ENCODE measurements around the gene PACRG.

DNA sequence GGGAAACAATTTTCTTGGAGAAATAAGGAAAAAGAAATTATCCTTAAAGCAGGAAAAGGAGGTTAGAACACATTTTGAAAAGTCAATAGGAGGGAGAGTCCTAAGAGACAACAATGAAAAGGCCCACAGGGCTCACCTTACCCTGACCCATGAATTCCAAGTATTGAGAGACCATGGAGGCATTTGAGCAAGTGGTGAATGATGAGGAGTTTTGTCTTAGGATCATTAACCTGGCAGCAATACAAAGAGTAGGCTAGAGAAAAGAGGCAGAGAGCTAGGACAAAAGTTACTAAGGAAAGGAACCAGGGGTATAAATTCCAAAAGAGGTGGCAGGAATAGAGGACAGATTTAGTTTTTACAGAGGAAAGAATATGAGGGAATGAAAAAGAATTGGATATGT, 44.7 kb downstream of the PACRG start:
- TF ChIP-seq, protein P1, sequence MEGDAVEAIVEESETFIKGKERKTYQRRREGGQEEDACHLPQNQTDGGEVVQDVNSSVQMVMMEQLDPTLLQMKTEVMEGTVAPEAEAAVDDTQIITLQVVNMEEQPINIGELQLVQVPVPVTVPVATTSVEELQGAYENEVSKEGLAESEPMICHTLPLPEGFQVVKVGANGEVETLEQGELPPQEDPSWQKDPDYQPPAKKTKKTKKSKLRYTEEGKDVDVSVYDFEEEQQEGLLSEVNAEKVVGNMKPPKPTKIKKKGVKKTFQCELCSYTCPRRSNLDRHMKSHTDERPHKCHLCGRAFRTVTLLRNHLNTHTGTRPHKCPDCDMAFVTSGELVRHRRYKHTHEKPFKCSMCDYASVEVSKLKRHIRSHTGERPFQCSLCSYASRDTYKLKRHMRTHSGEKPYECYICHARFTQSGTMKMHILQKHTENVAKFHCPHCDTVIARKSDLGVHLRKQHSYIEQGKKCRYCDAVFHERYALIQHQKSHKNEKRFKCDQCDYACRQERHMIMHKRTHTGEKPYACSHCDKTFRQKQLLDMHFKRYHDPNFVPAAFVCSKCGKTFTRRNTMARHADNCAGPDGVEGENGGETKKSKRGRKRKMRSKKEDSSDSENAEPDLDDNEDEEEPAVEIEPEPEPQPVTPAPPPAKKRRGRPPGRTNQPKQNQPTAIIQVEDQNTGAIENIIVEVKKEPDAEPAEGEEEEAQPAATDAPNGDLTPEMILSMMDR (IDR thresholded peaks at IDR 0.05): no peak
- TF ChIP-seq POLR2A (IDR thresholded peaks at IDR 0.05) (no peak), POLR2AphosphoS5 (IDR thresholded peaks at IDR 0.05) (no peak)

Data from prostate gland (tissue), 2 donors.